HS-5 (cell line): ENCODE data around the gene CISH.

Experiments used
- DNase-seq: peaks from one replicate; pipeline ENCODE4 v3.0.0-alpha.2; 2012; ENCODE audit warnings: low read depth

The CISH gene

GRCh38 chr3:50599115-50599715, 12.4 kb downstream of the CISH start:
- DNase-seq: no peak

- no peak for DNase-seq
These were observed 17.3 kb downstream of the CISH start for GRCh38 chr3:50594253-50594785.

GRCh38 chr3:50592568-50592967, 19.0 kb downstream of the CISH start:
- DNase-seq: no peak

GRCh38 chr3:50591196-50591741, 20.3 kb downstream of the CISH start:
- no peak for DNase-seq

GRCh38 chr3:50588759-50589433, 22.7 kb downstream of the CISH start:
- no peak for DNase-seq

GRCh38 chr3:50587806-50588758, 23.5 kb downstream of the CISH start:
- DNase-seq: no peak

- no peak for DNase-seq
These were observed 24.2 kb downstream of the CISH start for GRCh38 chr3:50587373-50587772.

- no peak for DNase-seq
These were observed 24.9 kb downstream of the CISH start for GRCh38 chr3:50586763-50587070.

- DNase-seq: no peak
These were observed 25.4 kb downstream of the CISH start for GRCh38 chr3:50585919-50586762.

GRCh38 chr3:50584391-50584790, 27.2 kb downstream of the CISH start:
- no peak for DNase-seq

- no peak for DNase-seq
These were observed 27.7 kb downstream of the CISH start for GRCh38 chr3:50583897-50584296.

GRCh38 chr3:50582083-50582482, 29.5 kb downstream of the CISH start:
- no peak for DNase-seq

GRCh38 chr3:50581459-50581842, 30.1 kb downstream of the CISH start:
- DNase-seq: no peak

- no peak for DNase-seq
These were observed 30.7 kb downstream of the CISH start for GRCh38 chr3:50580683-50581458.

GRCh38 chr3:50577348-50577747, 34.2 kb downstream of the CISH start:
- DNase-seq: no peak

- no peak for DNase-seq
These were observed 36.2 kb downstream of the CISH start for GRCh38 chr3:50575372-50575771.

GRCh38 chr3:50574444-50574831, 37.1 kb downstream of the CISH start:
- DNase-seq: no peak

GRCh38 chr3:50573566-50574443, 37.8 kb downstream of the CISH start:
- no peak for DNase-seq

- no peak for DNase-seq
These were observed 38.7 kb downstream of the CISH start for GRCh38 chr3:50572801-50573371.
